ENCODE results near the gene NKRF. TPM values are rescaled to one million over a fixed set of nuclear protein-coding genes. Genes with fewer than 3 reads are reported as not detected.

The NKRF gene
- total RNA-seq, 1 donor from 2014 or later, result 11.6 TPM

- H3K9me3 Mint-ChIP-seq (ENCODE audit: unreplicated experiment), result no peaks in the 10 kb centered on the region
These were observed 41.0 kb downstream of the NKRF start, which contains the start of gene STEEP1 for GRCh38 chrX:119565107-119565663. STEEP1 (minus strand) TSS chrX:119565409; CDS start chrX:119565355, 54 bp downstream.

GRCh38 chrX:119552508-119552907 lies 53.7 kb downstream of the NKRF start:
- peaks cover 9% of the 10 kb centered on the region for H3K79me2 ChIP-seq (ENCODE audit: insufficient read depth, low read length)
- no peaks in the 10 kb centered on the region for H4K20me1 ChIP-seq (ENCODE audit: insufficient read depth, low read length)
- H3K9me3 ChIP-seq (ENCODE audit: insufficient read depth, low read depth, low read length), result no peaks in the 10 kb centered on the region
- Mint-ChIP-seq H3K36me3 (ENCODE audit: low read depth, unreplicated experiment) (peaks cover 2% of the 10 kb centered on the region), H3K4me1 (ENCODE audit: low read depth, unreplicated experiment) (no peaks in the 10 kb centered on the region), H3K4me3 (ENCODE audit: unreplicated experiment) (no peak overlapping the region), H3K27me3 (ENCODE audit: low read depth, unreplicated experiment) (no peaks in the 10 kb centered on the region), H3K9me3 (ENCODE audit: unreplicated experiment) (no peaks in the 10 kb centered on the region), H3K27ac (ENCODE audit: unreplicated experiment) (no peak overlapping the region)
- no peak overlapping the region for H2AFZ ChIP-seq (ENCODE audit: low read depth, low read length)
- H3K4me3 ChIP-seq (ENCODE audit: insufficient read depth, low read depth, low read length), result no peak overlapping the region
- H3K27me3 ChIP-seq (ENCODE audit: insufficient read depth, low read length), result no peaks in the 10 kb centered on the region
- FAIRE-seq, result peak; percentile 84
- no peak for TF ChIP-seq CTCF (IDR thresholded peaks at IDR 0.05; ENCODE audit: insufficient read depth, low read depth, low read length)
- no peak for TF ChIP-seq EZH2 (IDR thresholded peaks at IDR 0.05; ENCODE audit: insufficient read depth, low read length)
- no peak overlapping the region for H3K4me2 ChIP-seq (ENCODE audit: low read length)
- no peaks in the 10 kb centered on the region for H3K36me3 ChIP-seq (ENCODE audit: insufficient read depth, low read length)
- H3K9ac ChIP-seq (ENCODE audit: low read length), result no peak overlapping the region
- no peak overlapping the region for H3K27ac ChIP-seq (ENCODE audit: low read depth, low read length)
- peak; percentile 6 for DNase-seq (ENCODE audit: low read depth)
- no peaks in the 10 kb centered on the region for H3K4me1 ChIP-seq (ENCODE audit: insufficient read depth, low read length)

More at GRCh38 chrX:119565107-119565663, 41.0 kb downstream of the NKRF start, which contains the start of gene STEEP1:
- DNase-seq (ENCODE audit: low read depth) (peak; percentile 91), FAIRE-seq (peak; percentile 97)
- H3K36me3 Mint-ChIP-seq (ENCODE audit: low read depth, unreplicated experiment), result no peaks in the 10 kb centered on the region
- H3K27me3 Mint-ChIP-seq (ENCODE audit: low read depth, unreplicated experiment), result no peaks in the 10 kb centered on the region
- H3K9me3 ChIP-seq (ENCODE audit: insufficient read depth, low read depth, low read length), result no peaks in the 10 kb centered on the region
- H3K36me3 ChIP-seq (ENCODE audit: insufficient read depth, low read length), result peaks cover 2% of the 10 kb centered on the region
- H3K4me1 Mint-ChIP-seq (ENCODE audit: low read depth, unreplicated experiment), result peaks cover 2% of the 10 kb centered on the region
- H3K4me3 ChIP-seq (ENCODE audit: insufficient read depth, low read depth, low read length), result peak within 1 kb of the TSS; percentile 88
- peak within 1 kb of the TSS; percentile 95 for H3K4me3 Mint-ChIP-seq (ENCODE audit: unreplicated experiment)
- H3K79me2 ChIP-seq (ENCODE audit: insufficient read depth, low read length), result peaks cover 30% of the 10 kb centered on the region
- peak within 1 kb of the TSS; percentile 45 for H2AFZ ChIP-seq (ENCODE audit: low read depth, low read length)
- no peak for TF ChIP-seq CTCF (IDR thresholded peaks at IDR 0.05; ENCODE audit: insufficient read depth, low read depth, low read length)
- no peak for TF ChIP-seq EZH2 (IDR thresholded peaks at IDR 0.05; ENCODE audit: insufficient read depth, low read length)
- H4K20me1 ChIP-seq (ENCODE audit: insufficient read depth, low read length), result no peaks in the 10 kb centered on the region
- peak within 1 kb of the TSS; percentile 92 for H3K9ac ChIP-seq (ENCODE audit: low read length)
- H3K27ac Mint-ChIP-seq (ENCODE audit: unreplicated experiment), result peak within 1 kb of the TSS; percentile 90
- peak within 1 kb of the TSS; percentile 94 for H3K4me2 ChIP-seq (ENCODE audit: low read length)
- H3K27ac ChIP-seq (ENCODE audit: low read depth, low read length), result peak within 1 kb of the TSS; percentile 66
- no peaks in the 10 kb centered on the region for H3K27me3 ChIP-seq (ENCODE audit: insufficient read depth, low read length)
- no peaks in the 10 kb centered on the region for H3K4me1 ChIP-seq (ENCODE audit: insufficient read depth, low read length)

GRCh38 chrX:119549327-119550016 lies 56.8 kb downstream of the NKRF start:
- DNase-seq (ENCODE audit: low read depth) (no peak), FAIRE-seq (no peak)
- Histone ChIP-seq H3K27me3 (ENCODE audit: insufficient read depth, low read length) (no peaks in the 10 kb centered on the region), H3K27ac (ENCODE audit: low read depth, low read length) (no peak overlapping the region), H3K4me3 (ENCODE audit: insufficient read depth, low read depth, low read length) (no peak overlapping the region), H3K79me2 (ENCODE audit: insufficient read depth, low read length) (peaks cover 6% of the 10 kb centered on the region), H2AFZ (ENCODE audit: low read depth, low read length) (no peak overlapping the region), H3K4me1 (ENCODE audit: insufficient read depth, low read length) (no peaks in the 10 kb centered on the region), H3K4me2 (ENCODE audit: low read length) (no peak overlapping the region), H3K9ac (ENCODE audit: low read length) (no peak overlapping the region), H3K36me3 (ENCODE audit: insufficient read depth, low read length) (no peaks in the 10 kb centered on the region), H3K9me3 (ENCODE audit: insufficient read depth, low read depth, low read length) (no peaks in the 10 kb centered on the region), H4K20me1 (ENCODE audit: insufficient read depth, low read length) (no peaks in the 10 kb centered on the region)
- Mint-ChIP-seq H3K9me3 (ENCODE audit: unreplicated experiment) (peaks cover 2% of the 10 kb centered on the region), H3K4me1 (ENCODE audit: low read depth, unreplicated experiment) (no peaks in the 10 kb centered on the region), H3K36me3 (ENCODE audit: low read depth, unreplicated experiment) (no peaks in the 10 kb centered on the region), H3K4me3 (ENCODE audit: unreplicated experiment) (no peak overlapping the region), H3K27ac (ENCODE audit: unreplicated experiment) (no peak overlapping the region), H3K27me3 (ENCODE audit: low read depth, unreplicated experiment) (no peaks in the 10 kb centered on the region)
- TF ChIP-seq CTCF (IDR thresholded peaks at IDR 0.05; ENCODE audit: insufficient read depth, low read depth, low read length), result no peak
- no peak for TF ChIP-seq EZH2 (IDR thresholded peaks at IDR 0.05; ENCODE audit: insufficient read depth, low read length)

Data from astrocyte (in vitro differentiated cells and primary cell).